ENCODE results near the gene PAX4.
"Not testable (repeated sequence)": the region's sequence is repeated elsewhere in the genome, so short reads cannot be mapped to it uniquely, and the experiment has no call there.

Gene PAX4

DNA sequence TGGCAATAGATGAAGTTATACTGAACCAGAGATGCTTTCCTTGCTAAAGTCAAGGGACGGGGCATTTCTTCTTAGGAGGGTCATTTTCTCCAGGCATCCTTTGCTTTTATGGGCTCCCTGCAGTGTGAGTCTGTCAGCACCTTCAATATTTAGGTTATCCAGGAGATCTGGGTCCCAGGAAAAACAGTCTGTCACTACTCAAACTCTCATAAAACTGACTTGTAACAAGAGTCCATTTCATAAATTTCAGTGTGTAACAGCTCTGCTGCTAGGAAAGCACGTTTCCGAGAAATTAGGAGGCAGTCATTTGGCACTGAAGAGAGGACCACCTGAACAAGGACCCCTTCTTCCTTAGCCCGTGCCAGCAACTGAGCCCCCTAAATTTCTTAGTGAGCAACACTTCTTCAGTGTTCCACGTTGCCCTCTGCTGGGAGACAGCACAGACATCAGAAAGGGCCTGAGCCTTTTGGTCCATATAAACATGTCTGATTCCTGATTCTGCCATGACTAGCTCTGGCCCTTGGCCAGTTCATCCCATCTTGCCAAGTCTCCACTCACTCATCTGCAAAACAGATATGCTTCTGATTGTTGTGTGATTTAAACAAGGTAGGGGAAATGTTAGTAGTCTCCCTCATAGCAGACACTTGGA, 39.8 kb downstream of the PAX4 start:
- TF ChIP-seq GABPA (IDR thresholded peaks at IDR 0.05; ENCODE audit: low read depth) (no peak), POLR2AphosphoS5 (IDR thresholded peaks at IDR 0.05; ENCODE audit: low read depth) (no peak), SPI1 (IDR thresholded peaks at IDR 0.05; ENCODE audit: borderline replicate concordance, low read depth) (no peak)
- TF ChIP-seq, protein P1, sequence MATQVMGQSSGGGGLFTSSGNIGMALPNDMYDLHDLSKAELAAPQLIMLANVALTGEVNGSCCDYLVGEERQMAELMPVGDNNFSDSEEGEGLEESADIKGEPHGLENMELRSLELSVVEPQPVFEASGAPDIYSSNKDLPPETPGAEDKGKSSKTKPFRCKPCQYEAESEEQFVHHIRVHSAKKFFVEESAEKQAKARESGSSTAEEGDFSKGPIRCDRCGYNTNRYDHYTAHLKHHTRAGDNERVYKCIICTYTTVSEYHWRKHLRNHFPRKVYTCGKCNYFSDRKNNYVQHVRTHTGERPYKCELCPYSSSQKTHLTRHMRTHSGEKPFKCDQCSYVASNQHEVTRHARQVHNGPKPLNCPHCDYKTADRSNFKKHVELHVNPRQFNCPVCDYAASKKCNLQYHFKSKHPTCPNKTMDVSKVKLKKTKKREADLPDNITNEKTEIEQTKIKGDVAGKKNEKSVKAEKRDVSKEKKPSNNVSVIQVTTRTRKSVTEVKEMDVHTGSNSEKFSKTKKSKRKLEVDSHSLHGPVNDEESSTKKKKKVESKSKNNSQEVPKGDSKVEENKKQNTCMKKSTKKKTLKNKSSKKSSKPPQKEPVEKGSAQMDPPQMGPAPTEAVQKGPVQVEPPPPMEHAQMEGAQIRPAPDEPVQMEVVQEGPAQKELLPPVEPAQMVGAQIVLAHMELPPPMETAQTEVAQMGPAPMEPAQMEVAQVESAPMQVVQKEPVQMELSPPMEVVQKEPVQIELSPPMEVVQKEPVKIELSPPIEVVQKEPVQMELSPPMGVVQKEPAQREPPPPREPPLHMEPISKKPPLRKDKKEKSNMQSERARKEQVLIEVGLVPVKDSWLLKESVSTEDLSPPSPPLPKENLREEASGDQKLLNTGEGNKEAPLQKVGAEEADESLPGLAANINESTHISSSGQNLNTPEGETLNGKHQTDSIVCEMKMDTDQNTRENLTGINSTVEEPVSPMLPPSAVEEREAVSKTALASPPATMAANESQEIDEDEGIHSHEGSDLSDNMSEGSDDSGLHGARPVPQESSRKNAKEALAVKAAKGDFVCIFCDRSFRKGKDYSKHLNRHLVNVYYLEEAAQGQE (IDR thresholded peaks at IDR 0.05; ENCODE audit: insufficient replicate concordance, low read depth): no peak
- TF ChIP-seq, protein P2, sequence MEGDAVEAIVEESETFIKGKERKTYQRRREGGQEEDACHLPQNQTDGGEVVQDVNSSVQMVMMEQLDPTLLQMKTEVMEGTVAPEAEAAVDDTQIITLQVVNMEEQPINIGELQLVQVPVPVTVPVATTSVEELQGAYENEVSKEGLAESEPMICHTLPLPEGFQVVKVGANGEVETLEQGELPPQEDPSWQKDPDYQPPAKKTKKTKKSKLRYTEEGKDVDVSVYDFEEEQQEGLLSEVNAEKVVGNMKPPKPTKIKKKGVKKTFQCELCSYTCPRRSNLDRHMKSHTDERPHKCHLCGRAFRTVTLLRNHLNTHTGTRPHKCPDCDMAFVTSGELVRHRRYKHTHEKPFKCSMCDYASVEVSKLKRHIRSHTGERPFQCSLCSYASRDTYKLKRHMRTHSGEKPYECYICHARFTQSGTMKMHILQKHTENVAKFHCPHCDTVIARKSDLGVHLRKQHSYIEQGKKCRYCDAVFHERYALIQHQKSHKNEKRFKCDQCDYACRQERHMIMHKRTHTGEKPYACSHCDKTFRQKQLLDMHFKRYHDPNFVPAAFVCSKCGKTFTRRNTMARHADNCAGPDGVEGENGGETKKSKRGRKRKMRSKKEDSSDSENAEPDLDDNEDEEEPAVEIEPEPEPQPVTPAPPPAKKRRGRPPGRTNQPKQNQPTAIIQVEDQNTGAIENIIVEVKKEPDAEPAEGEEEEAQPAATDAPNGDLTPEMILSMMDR (IDR thresholded peaks at IDR 0.05; ENCODE audit: insufficient read depth, low read length): no peak
- DNase-seq (ENCODE audit: low read depth in 1 of 2, low spot score in 1 of 2): no peak
- H3K27ac ChIP-seq (replicated peaks): no peak overlapping the region

DNA sequence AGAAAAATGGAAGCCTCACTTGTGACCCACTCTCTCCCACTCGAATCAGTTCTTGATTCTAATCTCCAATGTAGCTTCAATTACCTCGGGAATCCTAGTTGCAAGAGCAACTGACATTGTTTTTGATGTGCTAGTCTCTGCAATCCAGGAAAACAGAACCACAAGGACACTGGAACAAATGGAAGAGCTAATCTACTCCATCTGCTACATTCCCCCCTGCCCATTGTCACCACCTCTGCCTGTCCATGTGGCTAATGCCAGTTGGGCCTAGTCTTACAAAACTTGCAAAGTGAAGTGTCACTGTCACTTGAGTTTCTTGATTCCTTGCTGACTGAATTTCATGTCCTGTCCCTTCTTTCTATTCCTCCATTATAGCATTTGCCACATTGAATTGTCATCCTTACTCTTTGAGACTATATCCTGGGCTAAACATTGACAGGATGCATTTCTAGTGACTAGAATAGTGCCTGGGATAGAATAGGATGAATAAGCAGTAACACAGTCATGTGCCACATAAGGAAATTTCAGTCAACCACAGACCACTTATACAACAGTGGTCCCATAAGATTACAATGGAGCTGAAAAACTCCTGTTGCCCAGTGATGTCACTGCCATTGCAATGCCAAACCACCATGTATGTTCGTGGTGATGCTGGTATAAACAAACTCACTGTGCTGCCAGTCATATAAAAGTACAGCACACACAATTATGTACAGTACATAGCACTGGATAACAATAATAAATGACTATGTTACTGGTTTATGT, 46.0 kb downstream of the PAX4 start:
- Histone ChIP-seq H3K27me3 (ENCODE audit: insufficient read depth, poor library complexity, severe bottlenecking) (no peaks in the 10 kb centered on the region), H3K27ac (replicated peaks) (no peak overlapping the region), H3K4me3 (replicated peaks; ENCODE audit: insufficient read depth, low read length) (no peak overlapping the region)
- DNase-seq (ENCODE audit: low read depth in 1 of 2, low spot score in 1 of 2): no peak
- no peak for TF ChIP-seq POLR2AphosphoS5 (IDR thresholded peaks at IDR 0.05; ENCODE audit: low read depth)
- TF ChIP-seq GABPA (IDR thresholded peaks at IDR 0.05; ENCODE audit: low read depth): no peak
- TF ChIP-seq SPI1 (IDR thresholded peaks at IDR 0.05; ENCODE audit: borderline replicate concordance, low read depth): no peak
- TF ChIP-seq, protein P2 (IDR thresholded peaks at IDR 0.05; ENCODE audit: insufficient read depth, low read length): no peak
- TF ChIP-seq, protein P1 (IDR thresholded peaks at IDR 0.05; ENCODE audit: insufficient replicate concordance, low read depth): no peak

More for the DNA sequence above, 39.8 kb downstream of the PAX4 start:
- no peaks in the 10 kb centered on the region for H3K27me3 ChIP-seq (ENCODE audit: insufficient read depth, poor library complexity, severe bottlenecking)
- no peak overlapping the region for H3K4me3 ChIP-seq (replicated peaks; ENCODE audit: insufficient read depth, low read length)

DNA sequence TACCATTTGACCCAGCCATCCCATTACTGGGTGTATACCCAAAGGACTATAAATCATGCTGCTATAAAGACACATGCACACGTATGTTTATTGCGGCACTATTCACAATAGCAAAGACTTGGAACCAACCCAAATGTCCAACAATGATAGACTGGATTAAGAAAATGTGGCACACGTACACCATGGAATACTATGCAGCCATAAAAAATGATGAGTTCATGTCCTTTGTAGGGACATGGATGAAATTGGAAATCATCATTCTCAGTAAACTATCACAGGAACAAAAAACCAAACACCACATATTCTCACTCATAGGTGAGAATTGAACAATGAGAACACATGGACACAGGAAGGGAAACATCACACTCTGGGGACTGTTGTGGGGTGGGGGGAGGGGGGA, 49.9 kb downstream of the PAX4 start:
- H3K27me3 ChIP-seq (ENCODE audit: insufficient read depth, poor library complexity, severe bottlenecking); H3K4me3 ChIP-seq (replicated peaks; ENCODE audit: insufficient read depth, low read length); H3K27ac ChIP-seq (replicated peaks); DNase-seq (ENCODE audit: low read depth in 1 of 2, low spot score in 1 of 2): not testable (repeated sequence)

DNA sequence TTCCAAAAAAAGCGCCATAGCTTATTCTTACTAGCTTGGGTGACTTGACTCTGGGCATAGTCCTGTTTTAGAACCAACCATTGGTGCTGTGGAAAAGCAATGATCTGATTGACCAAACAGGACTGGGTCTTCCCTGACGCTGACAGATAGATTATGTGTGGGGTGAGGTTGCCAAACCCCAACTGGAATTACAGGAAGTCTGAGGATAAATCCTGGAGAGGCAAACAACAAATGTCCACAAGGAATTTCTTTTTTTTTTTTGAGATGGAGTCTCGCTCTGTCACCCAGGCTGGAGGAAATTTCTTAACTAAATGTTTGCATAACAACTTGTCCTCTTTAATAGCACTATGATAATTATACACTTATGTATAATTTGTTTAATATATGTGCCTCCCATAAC, 51.7 kb downstream of the PAX4 start:
- TF ChIP-seq, protein P1 (IDR thresholded peaks at IDR 0.05; ENCODE audit: insufficient replicate concordance, low read depth): no peak
- TF ChIP-seq SPI1 (IDR thresholded peaks at IDR 0.05; ENCODE audit: borderline replicate concordance, low read depth) (no peak), GABPA (IDR thresholded peaks at IDR 0.05; ENCODE audit: low read depth) (no peak)
- TF ChIP-seq, protein P2 (IDR thresholded peaks at IDR 0.05; ENCODE audit: insufficient read depth, low read length): no peak

More for the DNA sequence above, 51.7 kb downstream of the PAX4 start:
- Histone ChIP-seq H3K27me3 (ENCODE audit: insufficient read depth, poor library complexity, severe bottlenecking) (no peaks in the 10 kb centered on the region), H3K27ac (replicated peaks) (no peak overlapping the region), H3K4me3 (replicated peaks; ENCODE audit: insufficient read depth, low read length) (no peak overlapping the region)
- no peak for DNase-seq (ENCODE audit: low read depth in 1 of 2, low spot score in 1 of 2)
